Measurements from ENCODE around the gene GRIFIN.

Gene GRIFIN

GRCh38 chr7:2523461-2523936, 47.3 kb upstream of the GRIFIN start:
- Histone ChIP-seq H3K36me3 (replicated peaks; ENCODE audit: insufficient read depth, low read length) (no peaks in the 10 kb centered on the region), H3K9me2 (replicated peaks; ENCODE audit: insufficient read depth, low read length) (no peaks in the 10 kb centered on the region), H3K4me2 (ENCODE audit: low read depth, low read length) (no peak overlapping the region), H2AFZ (ENCODE audit: low read length) (no peak overlapping the region), H3K9me3 (replicated peaks; ENCODE audit: insufficient read depth, low read length) (no peaks in the 10 kb centered on the region), H3F3A (ENCODE audit: insufficient read depth, low read length) (no peaks in the 10 kb centered on the region), H3K79me2 (ENCODE audit: low read length) (no peaks in the 10 kb centered on the region), H3K27me3 (replicated peaks; ENCODE audit: insufficient read depth, low read length) (peaks cover 86% of the 10 kb centered on the region), H3K4me1 (ENCODE audit: low read length) (no peaks in the 10 kb centered on the region), H4K20me1 (ENCODE audit: insufficient read depth, low read length) (no peaks in the 10 kb centered on the region), H3K4me3 (ENCODE audit: low read length) (no peak overlapping the region), H3K9ac (ENCODE audit: low read length) (no peak overlapping the region), H3K27ac (ENCODE audit: low read length) (no peak overlapping the region)
- no peak for DNase-seq
- TF ChIP-seq CTCF (IDR thresholded peaks at IDR 0.05; ENCODE audit: low read length): no peak
- no peak for TF ChIP-seq EZH2 (optimal IDR thresholded peaks at IDR 0.05; ENCODE audit: low read depth, low read length)
- TF ChIP-seq EZH2phosphoT487 (IDR thresholded peaks at IDR 0.05; ENCODE audit: low read length): no peak

- H3K36me3 ChIP-seq (replicated peaks; ENCODE audit: insufficient read depth, low read length): no peaks in the 10 kb centered on the region
- TF ChIP-seq CTCF (IDR thresholded peaks at IDR 0.05; ENCODE audit: low read length): no peak
- TF ChIP-seq EZH2 (optimal IDR thresholded peaks at IDR 0.05; ENCODE audit: low read depth, low read length): no peak
- TF ChIP-seq EZH2phosphoT487 (IDR thresholded peaks at IDR 0.05; ENCODE audit: low read length): no peak
- H4K20me1 ChIP-seq (ENCODE audit: insufficient read depth, low read length): no peaks in the 10 kb centered on the region
- no peaks in the 10 kb centered on the region for H3K9me3 ChIP-seq (replicated peaks; ENCODE audit: insufficient read depth, low read length)
- no peaks in the 10 kb centered on the region for H3K79me2 ChIP-seq (ENCODE audit: low read length)
- H3K27ac ChIP-seq (ENCODE audit: low read length): no peak overlapping the region
- no peak overlapping the region for H3K9ac ChIP-seq (ENCODE audit: low read length)
- no peak overlapping the region for H2AFZ ChIP-seq (ENCODE audit: low read length)
- peaks cover 88% of the 10 kb centered on the region for H3K27me3 ChIP-seq (replicated peaks; ENCODE audit: insufficient read depth, low read length)
- no peak overlapping the region for H3K4me2 ChIP-seq (ENCODE audit: low read depth, low read length)
- no peak overlapping the region for H3K4me3 ChIP-seq (ENCODE audit: low read length)
- no peaks in the 10 kb centered on the region for H3K9me2 ChIP-seq (replicated peaks; ENCODE audit: insufficient read depth, low read length)
- no peaks in the 10 kb centered on the region for H3F3A ChIP-seq (ENCODE audit: insufficient read depth, low read length)
- DNase-seq: no peak
- H3K4me1 ChIP-seq (ENCODE audit: low read length): no peaks in the 10 kb centered on the region
Measured at GRCh38 chr7:2522780-2523433, 46.7 kb upstream of the GRIFIN start.

- Histone ChIP-seq H3F3A (ENCODE audit: insufficient read depth, low read length) (no peaks in the 10 kb centered on the region), H3K27me3 (replicated peaks; ENCODE audit: insufficient read depth, low read length) (peaks cover 89% of the 10 kb centered on the region), H3K36me3 (replicated peaks; ENCODE audit: insufficient read depth, low read length) (no peaks in the 10 kb centered on the region), H3K9me2 (replicated peaks; ENCODE audit: insufficient read depth, low read length) (no peaks in the 10 kb centered on the region), H3K4me1 (ENCODE audit: low read length) (no peaks in the 10 kb centered on the region), H3K9me3 (replicated peaks; ENCODE audit: insufficient read depth, low read length) (no peaks in the 10 kb centered on the region), H3K79me2 (ENCODE audit: low read length) (no peaks in the 10 kb centered on the region), H2AFZ (ENCODE audit: low read length) (no peak overlapping the region), H3K27ac (ENCODE audit: low read length) (no peak overlapping the region), H3K9ac (ENCODE audit: low read length) (no peak overlapping the region), H4K20me1 (ENCODE audit: insufficient read depth, low read length) (no peaks in the 10 kb centered on the region), H3K4me3 (ENCODE audit: low read length) (no peak overlapping the region), H3K4me2 (ENCODE audit: low read depth, low read length) (no peak overlapping the region)
- TF ChIP-seq CTCF (IDR thresholded peaks at IDR 0.05; ENCODE audit: low read length) (no peak), EZH2phosphoT487 (IDR thresholded peaks at IDR 0.05; ENCODE audit: low read length) (no peak), EZH2 (optimal IDR thresholded peaks at IDR 0.05; ENCODE audit: low read depth, low read length) (no peak)
- DNase-seq: no peak
Measured at GRCh38 chr7:2521952-2522591, 45.9 kb upstream of the GRIFIN start.
